ENCODE data around the gene JAML. TPM values are rescaled to one million over a fixed set of nuclear protein-coding genes. Genes with fewer than 3 reads are reported as not detected.

JAML gene
- total and polyA plus RNA-seq, 11 donors, result 0.90 to 18.4 (median 1.6) TPM

DNA sequence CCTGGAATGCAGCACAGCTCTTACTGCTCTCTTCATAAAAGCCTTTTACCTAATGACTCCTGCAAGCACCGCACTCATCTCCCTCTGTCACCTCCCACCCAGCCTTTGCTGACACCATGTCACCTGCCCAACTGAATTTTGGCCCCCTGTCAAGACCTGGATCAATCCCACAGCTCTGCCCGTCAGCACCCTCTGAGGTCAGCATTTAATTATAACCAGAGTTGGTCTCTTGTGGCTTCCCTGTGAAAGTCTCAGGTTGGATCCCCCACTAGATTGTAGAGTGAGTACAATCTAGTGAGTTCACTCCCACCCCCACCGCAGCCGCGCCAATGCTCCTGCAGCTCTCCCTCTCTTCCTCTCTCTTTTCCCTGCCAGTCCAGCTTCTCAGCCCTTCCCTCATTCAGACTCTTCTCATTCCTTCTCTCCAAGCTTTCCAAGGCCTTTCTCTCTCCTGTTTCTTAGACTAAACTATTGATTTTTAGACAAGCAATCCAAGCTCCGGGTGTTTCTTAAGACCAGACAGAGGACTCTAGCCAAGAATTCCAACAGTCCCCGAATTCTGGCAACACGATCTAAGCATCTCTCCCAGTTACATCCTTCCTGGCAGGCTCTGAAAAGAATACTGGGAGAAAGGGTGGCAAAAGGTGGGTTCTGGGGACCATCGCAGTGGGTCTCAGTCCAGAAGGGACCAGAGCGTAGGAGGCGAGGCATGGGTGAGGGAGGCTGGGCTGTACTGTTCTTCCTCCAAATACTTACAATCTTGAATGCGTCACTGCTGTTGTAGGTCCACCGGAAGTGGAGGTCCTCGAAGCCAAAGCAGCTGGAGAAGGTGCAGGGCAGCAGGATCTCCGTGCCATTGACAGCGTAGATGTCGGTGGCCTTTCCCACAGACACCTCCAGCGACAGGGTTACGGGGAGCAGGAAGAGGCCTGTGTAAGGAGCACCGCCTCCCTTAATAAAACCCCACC, 80.2 kb downstream of the JAML start:
- intact Hi-C loops (cut with DNase I), result loop anchor here (1.0 to 10.0 kb wide), 13 partner anchors 26 to 344 kb away; partner anchors contain the start of gene UBE4A (in 5 of the 10)
- H3K36me3 ChIP-seq, result no peaks in the 10 kb centered on the region
- no peaks in the 10 kb centered on the region for H3K9me3 ChIP-seq
- 41 to 48% (median 45%) methylated on average over 14 to 20 of the region's 20 CpGs for WGBS, 4 donors
- ATAC-seq (peak; percentile 53 to 75 (median 59)), DNase-seq (peak in 4 of 5 donors; percentile 53 to 80 (median 74))
- peaks cover 0 to 60% (median 20%) of the 10 kb centered on the region in 12 donors for H3K4me1 ChIP-seq
- H3K4me3 ChIP-seq, result peak overlapping the region in 8 of 12 donors; percentile 58 to 92 (median 64)
- peaks cover 0 to 3% (median 0%) of the 10 kb centered on the region in 9 donors for H3K27me3 ChIP-seq
- TF ChIP-seq POLR2A (IDR thresholded peaks at IDR 0.05), result no peak
- TF ChIP-seq, protein P1, sequence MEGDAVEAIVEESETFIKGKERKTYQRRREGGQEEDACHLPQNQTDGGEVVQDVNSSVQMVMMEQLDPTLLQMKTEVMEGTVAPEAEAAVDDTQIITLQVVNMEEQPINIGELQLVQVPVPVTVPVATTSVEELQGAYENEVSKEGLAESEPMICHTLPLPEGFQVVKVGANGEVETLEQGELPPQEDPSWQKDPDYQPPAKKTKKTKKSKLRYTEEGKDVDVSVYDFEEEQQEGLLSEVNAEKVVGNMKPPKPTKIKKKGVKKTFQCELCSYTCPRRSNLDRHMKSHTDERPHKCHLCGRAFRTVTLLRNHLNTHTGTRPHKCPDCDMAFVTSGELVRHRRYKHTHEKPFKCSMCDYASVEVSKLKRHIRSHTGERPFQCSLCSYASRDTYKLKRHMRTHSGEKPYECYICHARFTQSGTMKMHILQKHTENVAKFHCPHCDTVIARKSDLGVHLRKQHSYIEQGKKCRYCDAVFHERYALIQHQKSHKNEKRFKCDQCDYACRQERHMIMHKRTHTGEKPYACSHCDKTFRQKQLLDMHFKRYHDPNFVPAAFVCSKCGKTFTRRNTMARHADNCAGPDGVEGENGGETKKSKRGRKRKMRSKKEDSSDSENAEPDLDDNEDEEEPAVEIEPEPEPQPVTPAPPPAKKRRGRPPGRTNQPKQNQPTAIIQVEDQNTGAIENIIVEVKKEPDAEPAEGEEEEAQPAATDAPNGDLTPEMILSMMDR (IDR thresholded peaks at IDR 0.05), result no peak
- peak overlapping the region in 10 of 12 donors; percentile 24 to 80 (median 74) for H3K27ac ChIP-seq

Other genes starting within 250 kb of the JAML start
- 10 to 100 TPM in 2 of 9 donors, 1 to 10 TPM in 7; 2.1 to 49.0 (median 6.3) TPM for gene IL10RA, start 238.6 kb downstream of the JAML start, total RNA-seq
- 1 to 10 TPM; 3.7 to 3.9 TPM for gene IL10RA, start 238.6 kb downstream of the JAML start, polyA plus RNA-seq
- gene TMPRSS4, start 147.9 kb downstream of the JAML start, total RNA-seq, result under 1 TPM in 3 of 9 donors, not detected in 6; 0.13 to 0.39 (median 0.32) TPM
- under 1 TPM in 1 of 2 donors, not detected in 1; 0.26 TPM for gene TMPRSS4, start 147.9 kb downstream of the JAML start, polyA plus RNA-seq
- gene SMIM35, start 138.0 kb downstream of the JAML start, total RNA-seq, result under 1 TPM in 1 of 9 donors, not detected in 8; 0.21 TPM
- not detected for gene SMIM35, start 138.0 kb downstream of the JAML start, polyA plus RNA-seq
- 10 to 100 TPM in 6 of 9 donors, 1 to 10 TPM in 3; 2.1 to 16.9 (median 12.7) TPM for gene SCN4B, start 72.2 kb downstream of the JAML start, total RNA-seq
- 1 to 10 TPM; 6.4 to 8.6 TPM for gene SCN4B, start 72.2 kb downstream of the JAML start, polyA plus RNA-seq
- gene SCN2B, start 48.4 kb downstream of the JAML start, total RNA-seq, result 10 to 100 TPM in 5 of 9 donors, 1 to 10 TPM in 4; 3.6 to 32.5 (median 11.8) TPM
- gene SCN2B, start 48.4 kb downstream of the JAML start, polyA plus RNA-seq, result 10 to 100 TPM in 1 of 2 donors, 1 to 10 TPM in 1; 5.0 to 17.5 TPM
- 1 to 10 TPM; 1.3 to 6.2 (median 3.3) TPM for gene MPZL3, start 27.4 kb upstream of the JAML start, total RNA-seq
- gene MPZL3, start 27.4 kb upstream of the JAML start, polyA plus RNA-seq, result 1 to 10 TPM; 1.3 to 4.2 TPM
- gene MPZL2, start 39.3 kb upstream of the JAML start, total RNA-seq, result 10 to 100 TPM in 7 of 9 donors, 1 to 10 TPM in 2; 8.3 to 29.6 (median 13.2) TPM
- gene MPZL2, start 39.3 kb upstream of the JAML start, polyA plus RNA-seq, result 1 to 10 TPM; 7.4 to 7.7 TPM
- gene CD3E, start 79.7 kb upstream of the JAML start, total RNA-seq, result 10 to 100 TPM in 1 of 9 donors, 1 to 10 TPM in 1, under 1 TPM in 6, not detected in 1; 0.17 to 12.0 (median 0.57) TPM
- under 1 TPM; 0.25 to 0.38 TPM for gene CD3E, start 79.7 kb upstream of the JAML start, polyA plus RNA-seq
- gene CD3D, start 117.7 kb upstream of the JAML start, total RNA-seq, result 10 to 100 TPM in 1 of 9 donors, 1 to 10 TPM in 3, not detected in 5; 1.5 to 11.2 (median 3.6) TPM
- under 1 TPM; 0.38 to 0.55 TPM for gene CD3D, start 117.7 kb upstream of the JAML start, polyA plus RNA-seq
- 1 to 10 TPM in 2 of 9 donors, under 1 TPM in 4, not detected in 3; 0.26 to 4.3 (median 0.41) TPM for gene CD3G, start 119.3 kb upstream of the JAML start, total RNA-seq
- gene CD3G, start 119.3 kb upstream of the JAML start, polyA plus RNA-seq, result under 1 TPM in 1 of 2 donors, not detected in 1; 0.10 TPM
- gene UBE4A, start 134.6 kb upstream of the JAML start, total RNA-seq, result 10 to 100 TPM; 35.6 to 50.3 (median 40.9) TPM
- 10 to 100 TPM; 13.0 to 23.4 TPM for gene UBE4A, start 134.6 kb upstream of the JAML start, polyA plus RNA-seq
- 100 to 1,000 TPM in 8 of 9 donors, 10 to 100 TPM in 1; 96.4 to 702 (median 559) TPM for gene ATP5MG, start 176.6 kb upstream of the JAML start, total RNA-seq
- gene ATP5MG, start 176.6 kb upstream of the JAML start, polyA plus RNA-seq, result 100 to 1,000 TPM; 299 to 843 TPM
- gene KMT2A, start 211.5 kb upstream of the JAML start, total RNA-seq, result 100 to 1,000 TPM in 1 of 9 donors, 10 to 100 TPM in 8; 16.5 to 117 (median 41.5) TPM
- gene KMT2A, start 211.5 kb upstream of the JAML start, polyA plus RNA-seq, result 10 to 100 TPM in 1 of 2 donors, 1 to 10 TPM in 1; 9.9 to 17.6 TPM

Data from heart left ventricle (tissue), 16 donors.